Neutrophil (primary cell): Measurements from ENCODE around the gene VANGL1.

Experiments
- H3K27ac ChIP-seq: fragments of 200-600 bp; sonication (generic); 2 replicates; pipeline ENCODE4 v1.5.1; 2016; ENCODE audit warnings: mild to moderate bottlenecking, moderate library complexity
- H3K27me3 ChIP-seq: fragments of 200-600 bp; sonication (generic); 2 replicates; pipeline ENCODE4 v1.6.0; 2016; ENCODE audit warnings: mild to moderate bottlenecking
- H3K36me3 ChIP-seq: fragments of 200-600 bp; sonication (generic); 2 replicates; pipeline ENCODE4 v1.5.1; 2017
- H3K4me1 ChIP-seq, 2 experiments: fragments of 200-600 bp in 1 of 2; sonication (generic) in 1 of 2; 1 replicate in 1 of 2; 2 replicates in 1 of 2; pipeline versions ENCODE4 v1.5.1 to v1.6.1; 2013 to 2016; ENCODE audit warnings: low read depth in 1 of 2, low read length in 1 of 2, mild to moderate bottlenecking in 1 of 2, moderate library complexity in 1 of 2; ENCODE audit not compliant: control insufficient read depth in 1 of 2, insufficient read depth in 1 of 2
- H3K4me3 ChIP-seq, 2 experiments: fragments of 200-600 bp in 1 of 2; sonication (generic) in 1 of 2; 1 replicate in 1 of 2; 2 replicates in 1 of 2; pipeline ENCODE4 v1.5.1; 2013 to 2016; ENCODE audit warnings: low read depth in 1 of 2, low read length in 1 of 2, mild to moderate bottlenecking in 1 of 2, moderate library complexity in 1 of 2
- H3K9me3 ChIP-seq: fragments of 200-600 bp; sonication (generic); 2 replicates; pipeline ENCODE4 v1.5.1; 2016
- TF ChIP-seq, protein P1 (sequence below): fragments of 200-600 bp; sonication (generic); IDR thresholded peaks from 2 replicates; pipeline ENCODE4 v1.5.1; 2016; ENCODE audit warnings: antibody characterized with exemption

Gene VANGL1

GRCh38 chr1:115647047-115647446 is 5.3 kb downstream of the VANGL1 start:
- H3K27me3 ChIP-seq = peaks cover 36% of the 10 kb centered on the region
- H3K9me3 ChIP-seq = no peaks in the 10 kb centered on the region
- no peak overlapping the region for H3K4me3 ChIP-seq
- peaks cover 7 to 10% of the 10 kb centered on the region in 2 experiments for H3K4me1 ChIP-seq
- H3K27ac ChIP-seq = no peak overlapping the region
- TF ChIP-seq, protein P1, sequence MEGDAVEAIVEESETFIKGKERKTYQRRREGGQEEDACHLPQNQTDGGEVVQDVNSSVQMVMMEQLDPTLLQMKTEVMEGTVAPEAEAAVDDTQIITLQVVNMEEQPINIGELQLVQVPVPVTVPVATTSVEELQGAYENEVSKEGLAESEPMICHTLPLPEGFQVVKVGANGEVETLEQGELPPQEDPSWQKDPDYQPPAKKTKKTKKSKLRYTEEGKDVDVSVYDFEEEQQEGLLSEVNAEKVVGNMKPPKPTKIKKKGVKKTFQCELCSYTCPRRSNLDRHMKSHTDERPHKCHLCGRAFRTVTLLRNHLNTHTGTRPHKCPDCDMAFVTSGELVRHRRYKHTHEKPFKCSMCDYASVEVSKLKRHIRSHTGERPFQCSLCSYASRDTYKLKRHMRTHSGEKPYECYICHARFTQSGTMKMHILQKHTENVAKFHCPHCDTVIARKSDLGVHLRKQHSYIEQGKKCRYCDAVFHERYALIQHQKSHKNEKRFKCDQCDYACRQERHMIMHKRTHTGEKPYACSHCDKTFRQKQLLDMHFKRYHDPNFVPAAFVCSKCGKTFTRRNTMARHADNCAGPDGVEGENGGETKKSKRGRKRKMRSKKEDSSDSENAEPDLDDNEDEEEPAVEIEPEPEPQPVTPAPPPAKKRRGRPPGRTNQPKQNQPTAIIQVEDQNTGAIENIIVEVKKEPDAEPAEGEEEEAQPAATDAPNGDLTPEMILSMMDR = no peak
- no peaks in the 10 kb centered on the region for H3K36me3 ChIP-seq

DNA sequence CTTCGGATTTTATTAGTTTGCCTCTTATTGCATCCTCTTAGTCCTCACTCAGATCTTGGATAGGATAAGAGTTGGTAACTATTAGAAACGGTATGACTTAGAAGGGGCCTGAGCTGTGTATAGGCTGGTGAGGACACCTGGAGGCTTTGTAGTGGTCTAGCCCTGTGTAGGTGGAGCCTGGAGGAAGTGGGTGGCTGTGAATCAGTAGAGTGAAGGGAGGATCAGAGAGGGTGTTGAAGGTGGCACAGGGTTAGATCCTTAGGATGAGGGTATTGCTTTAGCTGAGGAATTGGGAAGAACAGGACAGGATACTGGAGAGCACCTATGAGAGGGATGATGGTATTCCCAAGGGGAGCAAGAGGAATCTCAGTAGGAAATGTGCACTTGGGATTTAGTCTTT is 5.7 kb downstream of the VANGL1 start:
- Histone ChIP-seq H3K36me3 (no peaks in the 10 kb centered on the region), H3K4me1 (peaks cover 2 to 6% of the 10 kb centered on the region in 2 experiments), H3K9me3 (no peaks in the 10 kb centered on the region), H3K27ac (no peak overlapping the region), H3K27me3 (peaks cover 31% of the 10 kb centered on the region), H3K4me3 (no peak overlapping the region)
- TF ChIP-seq, protein P1 = no peak

DNA sequence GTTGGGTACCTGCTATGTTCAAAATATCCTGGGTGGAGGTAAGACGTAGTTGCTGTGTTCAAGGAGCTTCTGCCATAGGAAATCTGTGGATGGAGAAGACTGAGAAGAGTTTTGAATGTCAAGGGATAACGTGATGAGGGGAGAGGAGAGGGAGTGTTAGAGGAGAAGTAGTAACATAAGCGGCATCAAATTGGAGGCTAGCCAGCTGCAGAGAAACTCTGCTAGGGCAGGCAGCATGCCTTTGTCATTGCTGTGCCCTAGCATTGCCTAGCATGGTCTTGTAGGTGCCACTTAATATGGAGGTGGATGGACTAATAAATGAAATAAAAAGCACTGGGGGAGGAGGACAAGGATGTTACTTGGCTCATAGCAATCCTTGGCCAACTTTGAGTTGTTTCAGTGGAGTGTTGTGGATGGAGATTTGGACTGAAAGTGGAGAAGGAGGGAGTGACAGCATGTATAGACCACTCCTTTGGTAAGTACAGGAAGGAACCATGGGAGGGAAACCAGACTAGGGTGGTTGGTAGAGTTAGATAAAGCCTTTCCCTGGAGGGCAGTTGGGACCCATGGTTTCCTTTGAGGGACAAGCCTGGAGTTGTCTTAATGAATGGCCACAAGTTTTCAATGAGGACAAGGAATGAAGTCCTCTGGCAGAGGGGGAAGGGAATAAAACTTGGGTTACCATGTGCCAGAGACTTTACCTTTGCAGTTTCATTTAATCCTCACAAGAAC is 6.3 kb downstream of the VANGL1 start:
- Histone ChIP-seq H3K36me3 (no peaks in the 10 kb centered on the region), H3K27ac (no peak overlapping the region), H3K9me3 (no peaks in the 10 kb centered on the region), H3K4me3 (no peak overlapping the region), H3K4me1 (no peaks in the 10 kb centered on the region), H3K27me3 (peaks cover 25% of the 10 kb centered on the region)
- TF ChIP-seq, protein P1 = no peak

- no peak overlapping the region for H3K4me3 ChIP-seq
- H3K4me1 ChIP-seq = no peaks in the 10 kb centered on the region
- H3K27me3 ChIP-seq = peaks cover 16% of the 10 kb centered on the region
- H3K27ac ChIP-seq = no peak overlapping the region
- H3K9me3 ChIP-seq = no peaks in the 10 kb centered on the region
- H3K36me3 ChIP-seq = no peaks in the 10 kb centered on the region
- TF ChIP-seq, protein P1 = no peak
Measured at GRCh38 chr1:115648717-115649691, 7.2 kb downstream of the VANGL1 start.

DNA sequence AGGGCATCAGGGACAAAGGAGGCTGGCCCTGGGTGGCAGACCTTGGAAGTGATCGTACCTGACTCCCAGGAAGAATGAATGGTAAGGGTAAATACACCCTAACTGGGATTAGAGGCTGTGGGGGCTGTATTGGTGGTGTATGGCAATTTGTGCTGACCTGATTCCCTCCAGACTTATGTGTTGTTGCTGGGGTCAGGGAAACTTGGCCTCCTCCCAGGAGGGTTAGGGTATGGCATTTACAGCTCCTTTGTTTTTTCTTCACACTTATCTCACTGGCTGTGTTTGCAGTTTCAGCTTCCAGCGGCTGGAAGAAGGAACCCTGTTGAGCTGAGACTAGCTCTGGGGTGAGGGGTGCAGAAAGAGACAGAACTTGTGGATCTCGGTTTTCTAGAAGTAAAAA is 8.2 kb downstream of the VANGL1 start:
- Histone ChIP-seq H3K9me3 (no peaks in the 10 kb centered on the region), H3K36me3 (no peaks in the 10 kb centered on the region), H3K4me3 (no peak overlapping the region), H3K27ac (no peak overlapping the region), H3K27me3 (peaks cover 12% of the 10 kb centered on the region), H3K4me1 (no peaks in the 10 kb centered on the region)
- TF ChIP-seq, protein P1 = no peak
